Activated effector memory CD4-positive, alpha-beta T cell treated with Interleukin-2 at 50 U/mL for 16 hours (primary cell): Measurements from ENCODE around the gene NPHS2.

ENCODE experiments used
- DNase-seq: peaks from one replicate; pipeline ENCODE4 v3.0.0-alpha.2; 2020

The NPHS2 gene

GRCh38 chr1:179575497-179576314 is at the start of gene NPHS2:
TSS of gene NPHS2 (minus strand) at chr1:179575948. CDS start at chr1:179575864, 84 bp downstream.
- DNase-seq = no peak

DNA sequence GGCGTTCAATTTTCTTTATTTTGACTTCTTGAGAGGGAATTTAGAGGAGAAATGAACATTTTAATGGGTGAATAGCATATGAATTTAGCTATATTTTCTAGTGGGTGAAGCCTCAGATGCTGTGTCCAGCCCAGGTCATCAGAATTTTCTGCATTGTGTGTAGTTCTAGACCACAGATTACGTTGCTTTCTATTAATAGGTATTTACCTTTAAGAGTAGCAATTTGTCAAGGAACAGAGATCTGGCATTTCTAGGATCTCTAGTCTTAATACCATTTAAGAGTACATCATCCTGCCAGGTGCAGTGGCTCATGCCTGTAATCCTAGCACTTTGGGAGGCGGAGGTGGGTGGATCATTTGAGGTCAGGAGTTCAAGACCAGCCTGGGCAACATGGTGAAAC is 36.6 kb upstream of the NPHS2 start:
- no peak for DNase-seq

DNA sequence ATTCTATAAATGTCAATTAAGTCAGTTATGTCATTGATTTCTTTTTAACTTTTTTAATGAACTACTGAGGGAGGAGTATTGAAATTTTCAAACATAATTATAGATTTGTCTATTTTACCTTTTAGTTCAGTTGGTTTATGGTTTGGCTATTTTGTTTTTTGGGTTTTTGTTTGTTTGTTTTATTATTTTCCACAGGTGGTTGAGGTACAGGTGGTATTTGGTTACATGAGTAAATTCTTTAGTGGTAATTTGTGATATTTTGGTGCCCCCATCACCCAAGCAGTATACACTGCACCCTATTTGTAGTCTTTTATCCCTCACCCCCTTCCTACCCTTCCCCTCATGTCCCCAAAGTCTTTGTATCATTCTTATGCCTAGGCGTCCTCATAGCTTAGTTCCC is 25.3 kb upstream of the NPHS2 start:
- no peak for DNase-seq

DNA sequence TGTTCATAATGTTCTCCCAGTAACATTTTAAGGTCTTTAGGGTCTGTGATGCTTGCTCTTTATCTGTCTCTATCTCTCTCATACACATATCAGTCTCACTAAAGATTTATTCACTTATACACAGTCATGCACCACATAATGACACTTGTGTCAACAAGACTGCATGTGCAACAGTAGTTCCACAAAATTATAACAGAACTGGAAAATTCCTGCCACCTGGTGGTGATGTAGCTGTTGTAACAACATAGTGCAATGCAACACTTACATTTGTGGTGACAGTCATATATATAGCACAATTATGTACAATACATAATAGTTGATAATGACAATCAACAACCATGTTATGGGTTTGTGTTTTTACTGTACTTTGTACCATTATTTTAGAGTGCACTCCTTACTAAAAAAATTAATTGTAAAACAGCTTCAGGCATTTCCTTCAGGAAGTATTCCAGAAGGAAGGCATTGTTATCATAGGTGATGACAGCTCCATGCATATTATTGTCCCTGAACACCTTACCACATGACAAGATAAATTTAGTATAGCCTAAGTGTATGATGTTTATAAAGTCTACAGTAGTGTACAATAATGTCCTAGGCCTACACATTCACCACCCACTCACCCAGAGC is 24.0 kb upstream of the NPHS2 start:
- DNase-seq = no peak

- DNase-seq = no peak
These were observed 22.9 kb upstream of the NPHS2 start for GRCh38 chr1:179598631-179599030.

- DNase-seq = no peak
These were observed 16.1 kb upstream of the NPHS2 start, which contains the start of gene TDRD5 for GRCh38 chr1:179591592-179592580. TSS of gene TDRD5 (plus strand) at chr1:179591832. CDS start at chr1:179592616, 784 bp downstream.

- DNase-seq = no peak
These were observed 15.5 kb upstream of the NPHS2 start for GRCh38 chr1:179591253-179591591.

- DNase-seq = no peak
These were observed 14.9 kb upstream of the NPHS2 start for GRCh38 chr1:179590671-179591070.

- DNase-seq = no peak
These were observed 13.8 kb upstream of the NPHS2 start for GRCh38 chr1:179589509-179589908.

DNA sequence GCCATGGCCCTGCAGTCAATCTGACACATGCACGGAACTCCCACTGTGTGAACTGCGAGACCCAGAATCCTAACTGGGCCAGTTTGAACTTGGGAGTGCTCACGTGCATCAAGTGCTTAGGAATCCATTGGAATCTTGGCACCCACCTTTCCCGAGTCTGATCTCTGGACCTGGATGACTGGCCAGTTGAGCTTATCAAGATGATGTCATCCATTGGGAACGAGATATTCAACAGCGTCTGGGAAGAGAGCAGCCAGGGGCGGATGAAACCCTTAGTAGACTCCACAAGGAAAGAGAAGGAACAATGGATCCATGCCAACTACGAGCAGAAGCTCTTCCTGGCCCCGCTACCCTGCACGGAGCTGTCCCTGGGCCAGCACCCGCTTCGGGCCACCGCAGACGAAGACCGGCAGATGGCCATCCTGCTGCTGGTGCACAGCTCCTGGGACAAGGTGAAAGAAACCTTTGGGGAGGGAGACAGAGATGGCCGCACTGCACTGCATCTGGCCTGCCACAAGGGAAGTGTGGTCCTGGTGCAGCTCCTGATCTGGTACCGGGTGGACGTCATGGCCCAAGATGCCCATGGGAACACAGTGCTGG is 12.8 kb upstream of the NPHS2 start:
- no peak for DNase-seq

GRCh38 chr1:179587336-179587735 is 11.6 kb upstream of the NPHS2 start:
- DNase-seq = no peak

- no peak for DNase-seq
These were observed 10.5 kb upstream of the NPHS2 start for GRCh38 chr1:179586107-179586823.

- no peak for DNase-seq
These were observed 8.1 kb upstream of the NPHS2 start for GRCh38 chr1:179583771-179584320.

- no peak for DNase-seq
These were observed 761 bp upstream of the NPHS2 start for GRCh38 chr1:179576509-179576908.

DNA sequence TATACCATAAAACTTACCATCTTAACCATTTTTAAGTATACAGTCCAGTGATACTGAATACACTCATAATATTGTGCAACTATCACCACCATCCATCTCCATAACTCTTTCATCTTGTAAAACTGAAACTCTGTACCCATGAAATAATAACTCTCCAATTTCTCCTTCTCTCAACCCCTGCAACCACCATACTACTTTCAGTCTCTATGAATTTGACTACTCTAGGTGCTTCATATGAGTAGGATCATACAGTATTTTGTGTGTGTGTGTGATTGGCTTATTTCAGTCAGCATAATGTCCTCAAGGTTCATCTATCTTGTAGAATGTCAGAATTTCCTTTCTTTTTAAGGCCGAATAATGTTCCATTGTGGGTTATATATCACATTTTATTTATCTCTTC is 17.7 kb downstream of the NPHS2 start:
- no peak for DNase-seq

DNA sequence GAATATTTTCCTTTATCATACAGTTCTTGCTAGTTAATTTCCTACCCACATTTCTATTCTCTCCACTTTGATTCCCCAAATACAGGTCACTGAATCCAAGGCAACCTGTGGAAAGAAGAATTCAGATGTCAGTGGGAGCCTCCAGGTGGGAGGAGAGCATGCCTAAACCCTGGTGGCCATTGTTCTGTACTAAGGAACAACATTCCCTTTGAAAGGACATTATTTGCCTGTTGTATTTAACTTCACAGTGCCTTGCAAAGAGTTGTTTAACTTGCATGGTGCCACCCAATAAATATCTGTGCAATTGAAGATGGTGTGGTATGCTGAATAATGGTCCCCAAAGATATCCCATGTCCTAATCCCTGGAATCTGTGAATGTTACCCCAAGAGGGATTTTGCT is 21.3 kb downstream of the NPHS2 start:
- DNase-seq = no peak

DNA sequence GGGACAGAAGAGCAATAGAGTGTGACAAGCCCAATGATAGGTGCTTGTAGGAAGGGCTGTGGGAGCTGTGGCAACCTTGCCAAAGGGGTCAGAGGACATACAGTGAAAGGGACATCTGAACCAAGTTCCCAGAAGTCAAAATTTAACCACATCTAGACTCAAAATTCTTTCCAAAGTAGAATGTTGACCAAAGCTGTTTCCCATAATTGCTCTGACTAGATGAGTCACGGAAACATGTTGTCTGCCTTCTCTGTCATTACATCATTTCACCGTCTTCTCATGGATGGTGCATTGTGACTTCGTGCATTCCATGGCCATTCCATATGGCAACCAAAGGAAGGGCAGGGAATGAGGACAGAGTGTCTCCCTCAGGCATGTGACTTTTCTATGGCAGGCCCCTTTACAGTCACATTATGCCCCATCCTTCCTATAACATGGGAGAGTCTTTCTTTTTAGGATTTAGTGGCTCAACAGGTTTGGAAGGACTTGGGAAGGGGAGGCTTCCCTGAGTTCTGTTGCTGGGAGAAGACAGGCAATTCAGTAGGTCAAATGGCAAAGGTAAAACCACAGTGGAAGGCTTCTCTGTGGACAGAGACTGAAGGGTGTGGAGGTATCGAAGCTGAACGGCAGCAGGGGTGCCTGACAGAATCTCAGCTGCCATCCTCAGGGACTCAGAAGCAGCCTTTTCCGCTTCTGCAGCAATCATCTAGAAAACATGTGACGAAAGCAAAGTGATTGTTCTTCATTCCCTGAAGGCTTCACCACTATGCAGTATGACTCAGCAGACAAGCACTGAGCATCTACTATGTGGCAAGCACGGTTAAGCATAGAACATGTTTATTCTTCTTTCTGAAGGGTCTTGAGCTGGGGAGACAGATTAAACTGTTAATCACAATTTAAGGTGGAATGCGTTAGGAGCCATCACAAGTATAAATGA is 24.7 kb downstream of the NPHS2 start:
- no peak for DNase-seq

DNA sequence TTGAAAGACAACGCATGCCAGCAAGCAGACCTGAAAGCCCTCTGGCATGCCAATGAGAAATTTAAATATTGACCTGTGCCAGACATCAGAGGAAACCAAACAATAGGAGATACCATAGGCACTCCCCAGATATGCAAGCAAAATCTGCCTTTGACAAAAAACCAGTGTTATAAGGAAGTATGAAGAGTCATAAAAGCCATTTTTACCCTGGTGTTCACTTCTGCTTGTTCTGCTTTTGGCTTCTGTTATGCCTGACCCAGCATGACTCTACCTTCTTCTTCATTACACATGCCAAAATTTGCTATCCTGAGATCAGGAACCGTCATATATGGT is 26.4 kb downstream of the NPHS2 start:
- no peak for DNase-seq

DNA sequence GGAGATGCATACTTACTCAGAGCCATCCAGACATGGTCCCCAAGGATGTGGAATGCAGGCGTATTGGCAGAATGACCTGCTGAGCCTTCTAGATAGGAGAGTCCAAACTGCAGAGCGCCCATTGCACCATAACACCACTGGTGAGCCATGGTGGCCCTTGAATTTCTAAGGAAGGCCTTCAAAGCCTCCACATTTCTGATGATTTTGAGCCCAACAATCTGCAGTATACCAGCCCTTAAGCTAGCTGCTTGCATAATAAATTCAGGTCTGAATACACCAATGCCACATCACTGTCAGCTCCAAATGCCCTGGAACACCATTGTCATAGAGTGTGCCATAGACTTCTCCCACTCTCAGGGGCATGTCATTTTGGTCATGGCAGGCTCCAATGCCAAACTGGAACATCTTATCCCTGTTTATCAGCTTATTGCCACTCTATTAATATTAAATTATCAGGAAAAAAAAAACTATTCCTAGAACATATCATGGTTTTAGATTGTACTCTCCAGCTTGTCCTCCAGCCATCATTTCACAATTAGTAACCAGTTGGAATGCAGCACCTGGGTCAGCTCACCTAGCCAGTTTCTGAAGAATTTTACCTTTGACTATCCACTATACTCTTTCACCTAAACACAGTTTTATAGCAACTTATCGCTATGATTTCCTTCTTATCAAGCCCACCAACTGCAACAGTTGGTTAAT is 26.9 kb downstream of the NPHS2 start:
- DNase-seq = no peak

DNA sequence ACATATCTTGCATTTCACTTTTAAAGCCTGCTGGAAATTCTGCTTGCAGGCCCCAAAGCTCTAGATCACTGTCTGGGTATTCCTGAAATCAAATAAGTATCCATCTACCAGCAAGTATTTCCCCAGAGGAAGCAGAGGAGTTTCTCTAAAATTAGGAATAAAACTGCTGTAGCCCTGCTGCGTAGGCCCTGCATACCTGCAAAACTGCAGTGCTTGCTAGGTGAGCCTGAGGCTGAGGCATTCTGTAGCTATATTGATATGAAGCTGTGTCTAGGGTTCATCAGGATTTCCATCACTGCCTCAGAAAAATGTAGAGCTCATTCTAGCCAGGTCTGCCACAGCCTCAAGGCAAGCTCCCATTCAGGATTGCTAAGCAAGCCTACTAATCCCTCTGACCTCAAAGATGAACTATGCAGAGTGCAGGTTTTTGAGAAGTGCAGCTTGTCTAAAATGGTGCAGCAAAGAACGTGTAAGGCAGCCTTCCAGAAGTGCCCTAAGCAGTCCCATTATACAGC is 28.7 kb downstream of the NPHS2 start:
- DNase-seq = no peak
